Measurements from ENCODE around the gene CHRNA9. TPM values are rescaled to one million over a fixed set of nuclear protein-coding genes. Genes with fewer than 3 reads are reported as not detected.

CHRNA9 gene
- total RNA-seq, 1 donor from 2014 or later, result not detected

Other genes starting within 250 kb of the CHRNA9 start
- gene RHOH, start 138.3 kb upstream of the CHRNA9 start, total RNA-seq, result 108 and 120 TPM in 2 replicates